HG02763 (cell line): ENCODE results near the gene NWD2.
"Not testable (repeated sequence)": the region's sequence is repeated elsewhere in the genome, so short reads cannot be mapped to it uniquely, and the experiment has no call there.

Experiments
- ATAC-seq: cut with Tn5 transposase; IDR thresholded peaks from one replicate; pipeline ENCODE4 v1.9.1; 2021; ENCODE audit warnings: mild to moderate bottlenecking, moderate library complexity; ENCODE audit not compliant: unreplicated experiment

NWD2 gene, protein sequence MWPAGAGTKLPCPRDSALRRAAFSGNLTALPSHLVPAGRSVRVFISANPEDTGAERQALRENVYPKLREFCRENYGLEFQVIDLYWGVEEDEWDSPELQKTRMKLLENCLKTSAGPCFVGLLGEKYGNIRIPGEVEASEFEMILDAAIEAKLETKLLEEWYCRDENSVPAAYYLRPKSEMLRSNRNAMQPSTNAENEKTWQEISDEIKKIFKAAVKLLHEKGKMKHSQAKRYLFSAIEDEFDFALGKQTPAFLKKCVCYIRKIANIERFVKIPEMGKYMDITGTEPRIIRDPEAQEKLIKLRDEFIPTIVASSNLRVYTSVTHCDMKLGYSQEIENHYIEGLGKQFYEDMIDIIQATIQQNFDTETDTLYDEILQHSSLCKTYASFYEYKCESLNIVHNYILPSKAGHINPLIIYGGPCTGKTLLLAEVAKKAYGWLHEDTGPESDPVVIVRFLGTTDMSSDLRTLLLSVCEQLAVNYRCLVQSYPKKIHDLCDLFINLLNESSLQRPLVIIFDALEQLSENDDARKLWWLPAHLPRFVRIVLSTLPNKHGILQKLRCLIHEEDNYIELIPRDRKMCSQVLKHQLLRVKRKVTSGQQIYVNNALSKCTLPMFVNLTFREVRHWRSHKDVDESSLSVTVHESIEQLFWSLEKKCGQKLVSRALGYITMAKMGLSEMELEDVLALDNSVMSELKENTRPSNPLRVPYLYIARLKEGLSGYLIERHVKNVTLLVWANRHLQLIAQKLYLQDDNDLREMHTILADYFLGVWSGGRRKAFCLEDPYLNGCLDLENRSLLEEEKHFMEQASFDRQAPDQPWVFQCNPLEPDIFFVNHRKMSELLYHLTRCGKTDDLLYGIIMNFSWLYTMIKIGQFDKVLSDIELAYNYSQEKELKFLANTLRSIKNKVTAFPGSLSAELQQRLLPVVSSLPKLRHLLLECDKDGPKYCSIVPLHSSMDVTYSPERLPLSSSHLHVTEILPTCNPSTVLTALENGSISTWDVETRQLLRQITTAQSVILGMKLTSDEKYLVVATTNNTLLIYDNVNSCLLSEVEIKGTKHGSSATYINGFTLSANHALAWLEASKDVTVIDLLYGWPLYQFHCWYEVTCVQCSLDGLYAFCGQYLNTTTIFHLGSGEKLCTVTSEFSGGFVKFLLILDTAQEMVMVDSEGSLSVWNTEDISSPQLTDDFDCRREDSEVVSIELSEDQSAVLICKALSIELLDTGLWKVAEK (N-terminal part only)

DNA sequence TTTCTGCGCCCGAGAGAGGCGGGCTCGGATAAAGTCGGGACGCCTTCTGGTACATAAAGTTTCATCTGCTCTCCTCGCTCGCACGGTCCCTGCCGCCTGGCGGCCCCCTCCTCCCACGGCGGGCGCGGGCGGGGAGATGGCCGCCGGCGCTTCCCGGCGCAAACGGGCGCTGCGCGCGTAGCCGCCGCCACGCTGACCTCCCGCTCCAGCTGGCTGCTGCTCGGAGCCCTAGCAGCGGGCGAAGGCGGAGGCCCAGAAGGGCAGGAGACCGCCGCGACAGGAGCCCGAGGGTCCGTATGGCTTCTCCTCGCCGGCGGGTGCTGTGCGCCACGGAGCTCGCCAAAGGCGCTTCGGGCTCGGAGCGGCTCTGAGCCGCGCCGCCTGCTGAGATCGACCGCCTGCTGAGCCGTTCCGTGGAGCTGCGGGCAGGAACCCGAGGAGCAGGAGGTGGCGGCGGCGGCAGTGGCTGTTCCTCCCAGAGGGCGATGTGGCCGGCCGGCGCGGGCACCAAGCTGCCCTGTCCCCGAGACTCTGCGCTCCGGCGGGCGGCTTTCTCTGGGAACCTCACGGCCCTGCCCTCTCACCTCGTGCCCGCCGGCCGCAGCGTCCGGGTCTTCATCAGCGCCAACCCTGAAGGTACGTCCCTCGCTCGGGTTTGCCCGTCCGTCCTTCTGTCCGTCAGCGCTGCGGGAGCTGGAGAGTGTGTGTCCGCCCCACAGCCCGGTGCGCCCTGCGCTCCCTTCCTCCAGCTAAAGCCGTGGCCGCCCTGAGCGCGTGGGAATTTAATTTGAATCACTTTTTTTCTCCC lies at the start of gene NWD2:
Gene NWD2, plus strand, starts transcription at position 161 of the 808 bp plus-strand sequence. Its CDS starts 325 bp downstream, at position 486.
- ATAC-seq: no peak

DNA sequence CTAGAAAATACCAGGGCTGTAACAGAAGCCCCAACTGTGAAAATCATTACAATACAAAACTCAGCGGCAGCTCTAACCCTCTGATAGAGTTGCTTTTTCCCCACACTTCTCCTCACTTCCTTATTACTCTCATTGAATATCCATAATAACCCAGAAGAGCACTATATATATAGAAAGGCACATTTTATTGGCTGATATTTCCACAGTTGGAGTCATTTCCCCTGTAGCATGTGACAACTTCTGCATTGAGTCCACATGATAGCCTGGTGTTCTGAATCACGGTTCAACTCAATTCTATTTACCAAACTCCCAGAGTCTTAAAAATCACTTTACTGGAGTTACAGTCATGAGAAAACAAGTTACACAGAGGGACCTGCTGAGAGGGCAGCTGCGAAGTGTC lies 46.6 kb upstream of the NWD2 start:
- no peak for ATAC-seq

DNA sequence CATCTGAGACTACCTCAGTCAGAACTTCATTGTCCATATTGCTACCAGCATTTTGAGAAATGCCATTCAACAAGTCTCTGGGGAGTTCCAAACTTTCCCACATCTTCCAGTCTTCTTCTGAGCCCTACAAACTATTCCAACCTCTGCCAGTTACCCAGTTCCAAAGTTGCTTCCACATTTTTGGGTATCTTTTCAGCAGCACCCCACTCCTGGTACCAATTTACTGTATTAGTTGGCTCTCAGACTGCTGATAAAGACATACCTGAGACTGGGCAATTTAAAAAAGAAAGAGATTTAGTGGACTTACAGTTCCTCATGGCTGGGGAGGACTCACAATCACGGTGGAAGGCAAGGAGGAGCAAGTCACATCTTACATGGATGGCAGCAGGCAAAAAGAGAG lies 39.8 kb upstream of the NWD2 start:
- not testable (repeated sequence) for ATAC-seq

DNA sequence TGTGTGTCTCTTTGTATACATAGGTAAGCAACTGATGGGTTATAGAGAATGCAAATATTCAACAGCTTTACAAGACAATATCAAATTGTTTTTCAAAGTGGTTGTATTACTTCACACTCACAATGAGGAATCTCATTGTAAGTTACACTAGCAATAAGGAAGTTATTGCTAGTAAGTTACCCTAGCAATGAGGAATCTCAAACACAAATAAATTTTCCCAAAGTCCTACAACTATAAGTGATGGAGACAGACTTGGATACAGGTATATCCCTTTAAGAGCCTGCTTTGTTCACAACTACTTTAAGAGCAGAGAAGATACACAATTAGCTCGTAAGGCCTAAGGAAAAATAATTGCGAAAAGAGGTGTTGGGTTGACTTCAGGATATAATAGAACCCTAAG lies 28.3 kb upstream of the NWD2 start:
- ATAC-seq: no peak

DNA sequence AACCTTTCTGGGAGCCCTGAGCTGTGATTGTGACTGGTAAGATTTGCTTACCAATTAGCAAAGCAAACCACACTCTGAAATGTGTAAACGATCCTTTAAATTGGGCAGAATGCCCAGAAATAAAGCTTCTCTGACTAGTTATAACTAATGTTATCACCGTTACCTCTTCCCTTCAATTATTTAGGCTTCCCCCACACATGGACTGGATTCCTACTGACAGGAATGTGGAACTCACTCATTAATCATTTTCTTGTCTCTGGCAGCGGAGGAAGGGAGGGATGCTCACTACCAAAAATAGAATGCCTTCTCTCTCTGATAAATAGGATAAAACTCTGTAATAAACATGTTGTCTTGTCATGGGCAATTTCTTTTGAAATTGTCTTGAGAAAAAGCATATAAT lies 25.3 kb upstream of the NWD2 start:
- ATAC-seq: no peak

DNA sequence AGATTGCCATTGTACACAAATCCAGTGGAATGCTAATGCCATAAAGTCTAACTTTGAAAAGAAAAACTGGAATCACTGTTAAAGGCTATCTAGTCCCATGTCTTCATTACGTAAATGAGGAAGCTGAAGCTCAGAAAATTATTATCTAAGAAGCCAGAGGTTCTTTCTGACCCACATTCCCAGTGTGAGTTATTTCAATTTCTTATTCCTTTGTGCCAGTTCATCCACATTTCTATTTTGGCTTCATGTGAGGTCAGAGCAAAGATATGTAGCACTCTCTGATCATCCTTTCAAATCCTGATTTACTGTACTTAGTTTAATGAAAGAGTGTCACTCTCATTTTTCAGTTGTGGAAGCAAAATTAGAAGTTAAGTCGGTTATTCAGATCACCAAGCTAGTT lies 24.6 kb upstream of the NWD2 start:
- ATAC-seq: no peak

DNA sequence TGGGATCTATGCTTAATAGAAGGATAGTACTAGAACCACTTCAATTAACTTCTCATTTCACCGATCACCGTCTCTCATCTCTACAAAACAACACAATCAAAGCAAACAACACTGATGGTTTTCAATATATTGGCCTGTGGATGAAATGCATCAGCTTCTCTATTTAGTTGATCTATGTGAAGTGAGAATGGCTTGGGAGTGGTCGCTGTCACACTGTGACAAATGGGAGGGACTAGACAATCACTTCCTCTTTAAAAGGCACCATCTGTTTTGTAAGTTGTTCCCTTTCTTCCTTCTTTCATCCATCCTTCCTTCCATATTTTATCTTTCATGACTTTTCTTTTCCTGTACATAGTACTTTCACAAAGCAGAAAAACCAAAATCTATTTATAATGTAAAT lies 23.9 kb upstream of the NWD2 start:
- no peak for ATAC-seq

DNA sequence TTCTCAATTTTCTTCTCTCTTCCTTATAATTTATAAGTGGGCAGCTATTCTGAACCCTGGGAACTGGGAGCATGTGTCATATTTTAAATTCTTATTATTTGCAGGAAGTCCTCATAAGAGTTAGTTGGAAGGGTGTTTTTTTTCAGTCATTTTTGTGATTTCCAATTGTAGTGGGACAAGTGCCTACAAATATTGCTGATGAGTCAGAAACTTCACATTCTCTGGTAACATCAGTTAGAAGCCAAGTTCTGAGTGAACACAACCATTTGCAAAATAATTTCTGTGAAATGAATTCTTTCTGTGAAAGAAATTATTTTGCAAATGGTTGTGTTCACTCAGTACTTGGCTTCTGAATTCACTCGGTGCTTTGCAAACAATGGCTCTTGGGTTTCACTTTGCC lies 20.8 kb upstream of the NWD2 start:
- no peak for ATAC-seq

DNA sequence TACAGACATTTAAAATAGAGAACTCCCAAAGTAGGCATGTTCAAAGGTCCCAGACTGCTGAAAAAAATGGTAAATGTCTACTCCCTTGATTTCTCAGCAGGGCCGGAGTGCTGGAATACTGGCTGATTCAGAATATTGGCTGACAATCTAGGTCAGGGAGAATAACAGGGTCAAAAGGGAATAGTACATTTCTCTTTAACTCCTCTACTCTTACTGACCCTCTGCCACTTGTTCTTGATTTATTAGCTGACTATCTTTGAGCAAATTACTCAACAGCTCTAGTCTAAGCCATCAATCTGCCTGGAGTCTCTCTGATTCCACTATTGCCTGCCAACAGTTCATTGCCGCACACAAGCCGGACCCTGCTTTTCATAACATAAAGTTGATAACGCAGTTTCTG lies 19.7 kb upstream of the NWD2 start:
- no peak for ATAC-seq

DNA sequence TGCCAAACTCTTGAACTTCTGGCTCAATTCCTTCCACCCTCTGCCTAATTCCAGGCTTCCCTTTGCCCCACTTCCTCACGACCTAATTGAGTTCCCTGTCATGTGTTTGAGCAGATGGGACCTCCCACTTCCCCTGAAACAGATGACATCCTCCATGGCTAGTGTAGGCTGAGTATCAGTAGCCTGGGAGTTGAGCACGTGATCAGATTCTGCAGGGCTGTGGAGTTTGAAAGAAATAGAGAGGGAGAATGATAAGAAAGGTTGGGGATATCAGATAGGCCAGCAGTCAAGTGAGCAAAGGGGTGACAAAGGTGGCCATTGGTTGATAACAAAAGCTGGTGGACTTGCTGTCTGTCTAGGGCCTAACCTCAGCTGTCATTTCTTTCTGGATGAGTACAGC lies 18.8 kb upstream of the NWD2 start:
- ATAC-seq: no peak

DNA sequence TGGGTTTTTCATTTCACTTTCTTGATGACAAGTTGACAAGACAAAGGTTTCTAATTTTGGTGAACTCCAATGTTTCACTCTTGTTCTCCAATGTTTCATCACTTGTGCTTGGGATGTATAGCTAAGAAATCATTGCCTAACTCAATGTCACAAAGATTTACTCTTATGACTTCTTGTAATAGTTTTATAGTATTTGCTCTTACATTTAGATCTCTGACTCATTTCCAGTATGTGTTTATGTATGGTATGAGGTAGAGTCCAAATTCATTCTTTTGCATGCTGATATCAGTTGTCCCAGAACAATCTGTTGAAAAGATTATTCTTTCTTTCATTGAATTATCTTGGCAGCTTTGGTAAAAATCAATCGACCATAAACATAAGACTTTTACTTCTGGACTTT lies 12.2 kb upstream of the NWD2 start:
- ATAC-seq: no peak

DNA sequence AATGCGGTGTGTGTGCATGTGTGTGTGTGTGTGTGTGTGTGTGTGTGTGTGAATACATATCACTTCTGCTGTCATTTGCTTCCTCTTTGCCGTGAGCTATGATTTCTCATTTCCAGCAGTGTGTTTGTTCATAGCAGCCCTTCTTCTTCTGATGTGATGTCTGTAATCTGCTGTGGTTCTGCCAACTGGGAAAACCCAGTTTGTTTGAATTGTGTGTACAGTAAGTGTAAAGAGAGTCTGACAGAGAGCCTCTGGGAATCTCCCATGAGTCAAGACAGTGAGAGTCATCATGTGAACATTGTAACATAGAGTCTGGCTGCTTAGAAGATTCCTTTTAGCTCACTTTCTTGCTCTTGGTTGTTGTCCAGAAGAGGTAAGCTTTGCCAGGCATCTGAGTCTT lies 8.4 kb upstream of the NWD2 start:
- ATAC-seq: no peak

DNA sequence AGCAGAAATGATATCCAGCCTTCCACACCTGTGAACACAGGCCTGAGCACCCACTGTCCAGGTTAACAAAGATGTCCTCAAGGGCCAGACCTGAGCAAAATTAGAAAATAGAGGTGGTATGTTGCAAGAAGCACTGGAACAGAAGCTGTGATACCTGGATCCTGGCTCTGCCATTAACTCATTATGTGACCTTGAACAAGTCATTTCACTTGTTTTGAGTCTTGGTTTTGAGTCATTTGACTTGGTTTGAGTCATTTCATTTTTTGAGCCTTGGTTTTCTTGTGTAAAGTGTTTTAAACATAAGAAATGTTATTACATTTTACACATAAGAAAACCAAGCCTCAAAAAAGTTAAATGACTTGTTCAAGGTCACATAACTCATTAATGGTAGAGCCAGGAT lies 2.9 kb upstream of the NWD2 start:
- ATAC-seq: no peak

DNA sequence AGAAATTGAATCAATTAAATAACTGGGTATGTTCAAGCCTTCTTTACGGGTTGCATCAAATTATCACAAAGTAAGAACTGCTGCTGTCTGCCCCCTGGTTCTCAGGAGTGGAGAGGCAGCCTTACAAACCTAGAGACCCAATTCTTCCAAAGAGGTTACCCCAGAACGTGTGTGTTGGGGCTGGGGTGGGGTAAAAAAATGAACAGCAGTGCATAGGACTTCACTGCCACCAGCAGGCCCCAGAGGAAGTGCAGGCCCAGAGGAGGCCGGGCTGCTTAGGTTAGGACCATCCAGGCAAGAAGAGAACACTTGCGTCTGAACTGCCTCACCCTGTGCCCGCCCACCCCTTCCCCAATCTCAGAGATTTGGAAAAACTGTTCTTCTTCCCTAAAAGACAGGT lies 1.5 kb upstream of the NWD2 start:
- no peak for ATAC-seq

DNA sequence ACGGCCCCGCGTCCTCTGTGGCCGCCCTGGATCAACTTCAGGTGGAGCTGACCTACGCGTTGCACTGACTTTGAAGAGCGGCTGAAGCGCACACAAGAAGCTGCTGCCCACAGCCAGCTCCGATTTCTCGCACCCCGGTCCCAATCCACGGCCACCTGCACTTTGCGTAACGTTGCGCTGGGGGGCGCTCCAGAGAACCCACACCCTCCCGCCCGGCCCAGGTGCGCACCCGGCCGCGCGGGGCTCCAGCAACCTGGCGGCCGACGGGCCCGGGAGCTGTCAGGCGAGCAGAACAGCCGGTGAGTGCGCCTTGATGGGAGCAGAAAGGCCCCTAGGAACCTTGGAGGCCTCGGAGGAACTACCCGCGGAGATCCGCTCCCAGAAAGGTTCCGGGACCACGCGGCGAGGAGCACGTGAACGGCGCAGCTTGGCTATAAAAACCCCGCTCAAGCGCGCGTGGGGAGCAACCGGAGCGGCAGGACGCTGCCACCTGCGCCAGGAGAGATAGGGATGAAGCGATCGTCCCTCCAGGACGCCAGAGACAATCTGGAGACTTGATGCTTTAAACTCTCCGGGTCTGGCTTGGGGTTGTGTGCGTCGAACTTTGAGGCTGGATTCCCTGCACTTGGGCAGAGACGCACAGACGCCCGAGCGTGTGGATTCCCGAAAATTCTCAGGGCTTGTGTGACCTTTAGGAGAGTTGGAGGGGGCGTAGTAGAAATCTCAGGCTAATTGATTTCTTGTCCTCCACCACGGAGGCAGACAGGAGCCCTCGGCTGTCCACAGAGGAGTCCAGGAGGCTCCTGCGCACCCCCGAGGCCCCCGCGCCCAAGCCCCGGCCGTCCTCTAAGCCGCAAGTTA lies 591 bp upstream of the NWD2 start:
- no peak for ATAC-seq

DNA sequence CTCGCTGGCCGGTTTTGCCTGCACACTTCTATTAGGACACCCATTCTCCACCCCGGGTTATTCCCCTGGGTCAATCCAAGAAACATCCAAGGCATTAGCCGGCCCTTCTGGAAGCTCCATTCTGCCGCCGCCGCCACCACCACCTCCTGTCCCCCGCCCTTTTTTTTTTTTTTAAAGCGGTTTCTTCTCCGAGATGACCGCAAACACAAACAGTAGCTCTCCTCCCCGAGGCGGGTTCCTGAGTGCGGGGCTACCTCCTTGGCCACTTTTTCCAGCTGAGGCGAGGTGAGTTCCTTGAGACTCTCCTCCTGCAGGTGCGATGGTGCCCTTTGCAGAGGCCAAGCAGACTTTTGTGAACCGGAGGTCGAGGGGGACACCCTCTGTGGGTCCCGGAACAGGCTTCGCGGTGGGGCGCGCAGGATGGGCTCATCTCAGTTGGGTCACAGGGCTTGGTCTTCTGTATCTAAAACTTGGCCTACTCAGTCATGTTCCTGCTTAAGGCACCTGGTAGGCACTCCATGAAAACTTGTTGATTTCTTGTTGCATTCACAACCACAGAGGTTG lies 930 bp downstream of the NWD2 start:
- ATAC-seq: no peak

DNA sequence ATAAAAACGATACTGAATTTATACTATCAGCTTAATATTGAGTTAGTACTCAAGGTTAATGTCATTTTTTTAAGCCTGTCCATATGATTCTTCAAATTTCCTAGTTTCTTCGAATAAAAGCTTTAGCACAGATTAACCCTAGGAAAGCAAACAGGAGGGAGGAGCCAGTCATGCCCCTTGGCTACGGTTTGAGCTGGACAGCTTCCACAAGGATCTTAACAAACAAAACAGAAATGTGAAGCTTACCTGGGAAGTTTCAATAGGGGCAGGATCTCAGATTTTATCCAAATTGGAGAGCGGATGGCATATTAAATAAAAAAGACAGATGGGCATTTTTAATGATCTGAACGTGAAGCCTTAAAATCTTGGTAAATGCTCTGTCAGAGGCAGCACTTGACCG lies 2.3 kb downstream of the NWD2 start:
- ATAC-seq: no peak

DNA sequence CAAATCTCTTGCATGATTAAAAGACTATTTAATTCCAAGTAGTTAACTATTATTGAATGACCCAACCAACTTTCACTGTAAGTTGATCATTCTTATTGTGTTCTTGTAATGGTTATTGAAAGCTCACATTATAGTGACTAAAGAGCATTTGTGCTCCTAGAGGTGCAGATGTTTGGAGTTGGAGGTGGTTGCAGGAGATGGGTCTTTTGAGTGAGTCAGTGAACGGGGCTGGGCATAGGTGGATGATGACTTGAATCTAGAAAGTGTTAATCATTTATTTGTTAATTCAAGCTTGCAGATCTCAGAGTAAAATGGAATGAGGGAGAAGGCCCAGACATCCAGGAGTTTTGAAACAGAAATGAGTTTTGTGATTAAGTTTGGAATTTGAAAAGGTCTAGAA lies 13.7 kb downstream of the NWD2 start:
- ATAC-seq: no peak

DNA sequence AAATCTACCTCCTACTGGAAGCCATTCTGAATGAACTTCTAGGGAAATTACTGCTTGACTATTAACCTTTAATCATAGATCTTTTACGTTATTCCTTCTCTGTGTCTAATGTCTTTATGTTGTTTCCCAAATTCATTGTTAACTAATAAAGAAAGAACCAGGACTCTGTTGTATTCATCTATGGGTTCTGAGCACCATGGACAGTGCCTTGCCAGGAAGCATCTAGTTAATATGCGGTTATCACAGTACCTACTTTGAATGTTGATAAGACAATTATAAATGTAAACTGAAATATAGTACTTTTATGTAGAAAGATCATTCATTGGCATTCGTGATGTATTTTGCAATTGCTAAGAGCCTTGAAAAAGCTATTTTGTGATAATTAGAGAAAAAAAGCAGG lies 23.8 kb downstream of the NWD2 start:
- ATAC-seq: no peak
